ENCODE measurements around the gene CYB561D1. TPM values are rescaled to one million over a fixed set of nuclear protein-coding genes. Genes with fewer than 3 reads are reported as not detected.
A peak's percentile ranks its signal among the peaks of the same experiment; 100 is the strongest.

The CYB561D1 gene
- total RNA-seq, 1 experiment from 2014 or later: 3.5 TPM

DNA sequence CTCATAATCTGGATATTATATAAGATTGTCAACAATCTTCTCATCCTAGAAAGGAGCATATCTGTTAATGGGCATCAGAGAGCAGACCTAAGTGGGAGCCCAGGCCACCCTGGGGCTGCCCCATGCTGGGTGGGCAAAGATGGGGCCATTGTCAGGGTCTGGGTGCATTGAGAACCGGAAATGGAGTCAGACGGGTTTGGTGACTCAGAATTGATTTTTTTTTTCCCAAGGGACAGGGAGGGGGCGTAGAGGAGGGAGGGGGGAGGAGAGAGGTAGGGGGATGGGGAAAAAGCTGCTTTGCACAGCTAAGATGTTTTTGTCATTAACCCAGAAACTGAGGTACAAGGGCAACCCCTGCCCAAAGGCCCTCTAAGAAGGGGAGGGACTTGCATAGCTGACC lies 8.9 kb upstream of the CYB561D1 start:
- no peak overlapping the region for H3K27ac ChIP-seq
- peaks cover 7% of the 10 kb centered on the region for H3K27me3 ChIP-seq (replicated peaks)
- H3K36me3 ChIP-seq: peaks cover 33% of the 10 kb centered on the region
- H3K9me3 ChIP-seq (replicated peaks): no peaks in the 10 kb centered on the region
- DNase-seq (ENCODE audit: low read depth in 1 of 2, low spot score in 2 of 2): no peak
- H3K4me3 ChIP-seq: peak overlapping the region; percentile 90
- H3K4me1 ChIP-seq (replicated peaks): peaks cover 17% of the 10 kb centered on the region

DNA sequence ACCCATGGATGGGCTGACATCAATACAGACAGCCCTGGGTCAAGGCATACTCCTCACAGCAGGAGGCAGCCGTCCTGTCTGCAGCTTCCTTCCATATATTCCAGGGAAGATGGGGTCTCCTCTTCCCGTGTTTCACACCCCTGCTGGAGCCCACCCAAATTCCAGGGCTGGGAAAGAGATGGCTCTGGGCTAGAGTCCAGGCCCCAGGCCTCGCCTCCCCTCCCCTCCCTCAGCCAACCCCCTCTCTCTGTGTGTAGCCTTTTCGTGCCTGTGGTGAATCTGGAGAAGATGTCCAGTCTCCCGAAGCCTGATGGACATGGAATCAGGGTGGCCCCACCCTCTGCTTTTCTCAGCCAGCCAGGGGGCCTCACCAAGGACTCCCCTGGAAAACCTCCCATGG lies 6.6 kb upstream of the CYB561D1 start:
- no peak overlapping the region for H3K4me3 ChIP-seq
- peaks cover 54% of the 10 kb centered on the region for H3K36me3 ChIP-seq
- H3K9me3 ChIP-seq (replicated peaks): no peaks in the 10 kb centered on the region; the same call in 1 of the 2 replicates
- peaks cover 2% of the 10 kb centered on the region for H3K27me3 ChIP-seq (replicated peaks)
- DNase-seq (ENCODE audit: low read depth in 1 of 2, low spot score in 2 of 2): no peak
- no peak overlapping the region for H3K27ac ChIP-seq
- H3K4me1 ChIP-seq (replicated peaks): peaks cover 17% of the 10 kb centered on the region

GRCh38 chr1:109488201-109488600 lies 5.7 kb upstream of the CYB561D1 start:
- Histone ChIP-seq H3K27ac (no peak overlapping the region), H3K36me3 (peaks cover 54% of the 10 kb centered on the region), H3K4me1 (replicated peaks) (peaks cover 14% of the 10 kb centered on the region), H3K4me3 (no peak overlapping the region), H3K27me3 (replicated peaks) (no peaks in the 10 kb centered on the region), H3K9me3 (replicated peaks) (no peaks in the 10 kb centered on the region; the same call in 1 of the 2 replicates)
- no peak for DNase-seq (ENCODE audit: low read depth in 1 of 2, low spot score in 2 of 2)

- peaks cover 16% of the 10 kb centered on the region for H3K4me1 ChIP-seq (replicated peaks)
- DNase-seq (ENCODE audit: low read depth in 1 of 2, low spot score in 2 of 2): no peak
- H3K36me3 ChIP-seq: peaks cover 54% of the 10 kb centered on the region
- no peak overlapping the region for H3K27ac ChIP-seq
- H3K9me3 ChIP-seq (replicated peaks): no peaks in the 10 kb centered on the region; the same call in 1 of the 2 replicates
- no peak overlapping the region for H3K4me3 ChIP-seq
- H3K27me3 ChIP-seq (replicated peaks): no peaks in the 10 kb centered on the region
These were observed 5.2 kb upstream of the CYB561D1 start for GRCh38 chr1:109488696-109489095.

DNA sequence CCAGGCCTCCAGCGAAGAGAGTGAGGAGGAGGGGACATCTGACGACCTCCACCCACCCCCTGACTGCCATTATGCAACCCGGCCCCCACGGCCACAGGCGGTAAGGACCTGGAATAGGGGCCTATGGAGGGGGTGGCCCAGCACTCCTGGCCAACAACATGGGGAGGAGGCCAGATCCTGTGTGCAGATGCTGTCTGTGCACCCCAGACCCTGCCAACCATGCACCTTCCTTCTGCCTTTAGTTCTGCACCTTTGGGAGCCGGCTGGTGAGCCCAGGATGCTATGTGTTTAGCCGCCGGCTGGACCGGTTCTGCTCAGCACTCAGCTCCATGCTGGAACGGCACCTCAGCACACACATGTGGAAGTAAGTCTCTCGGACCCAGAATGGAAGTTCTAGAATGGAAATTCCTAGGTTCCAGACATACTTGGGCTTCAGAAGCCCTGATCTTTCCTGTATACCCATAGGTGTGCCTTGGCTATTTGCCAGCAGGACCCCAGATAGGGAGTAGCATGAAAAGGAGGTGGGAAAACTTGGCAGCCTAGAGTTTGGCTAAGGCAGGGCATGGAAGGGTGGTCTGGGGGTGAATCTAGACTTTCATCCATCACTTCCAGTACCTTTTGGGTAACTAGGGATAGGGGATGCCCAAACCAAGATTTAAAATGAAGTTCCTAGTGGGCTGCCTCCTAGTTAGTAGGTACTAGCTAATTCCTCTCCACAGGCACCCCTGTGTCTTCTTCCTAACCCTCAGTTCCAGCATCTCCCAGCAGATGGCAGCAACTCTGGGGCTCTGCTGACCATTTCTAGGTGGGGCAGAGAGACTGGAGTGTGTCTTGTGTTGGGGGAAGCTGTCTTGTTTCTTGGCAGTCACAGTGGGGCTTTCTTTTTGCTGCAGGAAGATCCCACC lies 3.6 kb upstream of the CYB561D1 start:
- DNase-seq (ENCODE audit: low read depth in 1 of 2, low spot score in 2 of 2): peak; percentile 55 to 71
- Histone ChIP-seq H3K9me3 (replicated peaks) (no peaks in the 10 kb centered on the region; the same call in 1 of the 2 replicates), H3K27me3 (replicated peaks) (no peaks in the 10 kb centered on the region), H3K27ac (no peak overlapping the region), H3K4me3 (no peak overlapping the region), H3K4me1 (replicated peaks) (peaks cover 7% of the 10 kb centered on the region), H3K36me3 (peaks cover 51% of the 10 kb centered on the region)

- Histone ChIP-seq H3K36me3 (peaks cover 53% of the 10 kb centered on the region), H3K27ac (no peak overlapping the region), H3K4me1 (replicated peaks) (peaks cover 5% of the 10 kb centered on the region), H3K27me3 (replicated peaks) (no peaks in the 10 kb centered on the region), H3K4me3 (no peak overlapping the region), H3K9me3 (replicated peaks) (no peaks in the 10 kb centered on the region; the same call in 1 of the 2 replicates)
- DNase-seq (ENCODE audit: low read depth in 1 of 2, low spot score in 2 of 2): no peak
These were observed 3.0 kb upstream of the CYB561D1 start for GRCh38 chr1:109490934-109491302.

- no peak overlapping the region for H3K27ac ChIP-seq
- H3K9me3 ChIP-seq (replicated peaks): no peaks in the 10 kb centered on the region; the same call in 1 of the 2 replicates
- H3K36me3 ChIP-seq: peaks cover 53% of the 10 kb centered on the region
- no peak for DNase-seq (ENCODE audit: low read depth in 1 of 2, low spot score in 2 of 2)
- H3K4me3 ChIP-seq: no peak overlapping the region
- H3K27me3 ChIP-seq (replicated peaks): no peaks in the 10 kb centered on the region
- H3K4me1 ChIP-seq (replicated peaks): peaks cover 5% of the 10 kb centered on the region
These were observed 2.5 kb upstream of the CYB561D1 start for GRCh38 chr1:109491372-109491771.

- Histone ChIP-seq H3K36me3 (peaks cover 48% of the 10 kb centered on the region), H3K4me3 (no peak overlapping the region), H3K9me3 (replicated peaks) (no peaks in the 10 kb centered on the region; the same call in 1 of the 2 replicates), H3K4me1 (replicated peaks) (peaks cover 5% of the 10 kb centered on the region), H3K27ac (no peak overlapping the region), H3K27me3 (replicated peaks) (no peaks in the 10 kb centered on the region)
- DNase-seq (ENCODE audit: low read depth in 1 of 2, low spot score in 2 of 2): no peak
These were observed 1.1 kb upstream of the CYB561D1 start for GRCh38 chr1:109492779-109493178.

- no peaks in the 10 kb centered on the region for H3K27me3 ChIP-seq (replicated peaks)
- H3K4me1 ChIP-seq (replicated peaks): peaks cover 5% of the 10 kb centered on the region
- H3K36me3 ChIP-seq: peaks cover 48% of the 10 kb centered on the region
- H3K27ac ChIP-seq: no peak overlapping the region
- no peaks in the 10 kb centered on the region; the same call in 1 of the 2 replicates for H3K9me3 ChIP-seq (replicated peaks)
- DNase-seq (ENCODE audit: low read depth in 1 of 2, low spot score in 2 of 2): no peak
- H3K4me3 ChIP-seq: no peak overlapping the region
These were observed 667 bp upstream of the CYB561D1 start for GRCh38 chr1:109493227-109493626.

DNA sequence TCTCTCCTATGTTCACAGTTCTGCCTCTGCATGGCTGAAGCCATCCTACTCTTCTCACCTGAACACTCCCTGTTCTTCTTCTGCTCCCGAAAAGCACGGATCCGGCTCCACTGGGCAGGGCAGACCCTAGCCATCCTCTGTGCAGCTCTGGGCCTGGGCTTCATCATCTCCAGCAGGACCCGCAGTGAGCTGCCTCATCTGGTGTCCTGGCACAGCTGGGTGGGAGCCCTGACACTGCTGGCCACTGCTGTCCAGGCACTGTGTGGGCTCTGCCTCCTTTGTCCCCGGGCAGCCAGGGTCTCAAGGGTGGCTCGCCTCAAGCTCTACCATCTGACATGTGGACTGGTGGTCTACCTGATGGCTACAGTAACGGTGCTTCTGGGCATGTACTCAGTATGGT lies 1.8 kb downstream of the CYB561D1 start:
- no peak overlapping the region for H3K4me3 ChIP-seq
- peaks cover 41% of the 10 kb centered on the region for H3K36me3 ChIP-seq
- no peaks in the 10 kb centered on the region for H3K27me3 ChIP-seq (replicated peaks)
- H3K9me3 ChIP-seq (replicated peaks): no peaks in the 10 kb centered on the region
- DNase-seq (ENCODE audit: low read depth in 1 of 2, low spot score in 2 of 2): no peak
- H3K4me1 ChIP-seq (replicated peaks): peaks cover 8% of the 10 kb centered on the region
- H3K27ac ChIP-seq: no peak overlapping the region

DNA sequence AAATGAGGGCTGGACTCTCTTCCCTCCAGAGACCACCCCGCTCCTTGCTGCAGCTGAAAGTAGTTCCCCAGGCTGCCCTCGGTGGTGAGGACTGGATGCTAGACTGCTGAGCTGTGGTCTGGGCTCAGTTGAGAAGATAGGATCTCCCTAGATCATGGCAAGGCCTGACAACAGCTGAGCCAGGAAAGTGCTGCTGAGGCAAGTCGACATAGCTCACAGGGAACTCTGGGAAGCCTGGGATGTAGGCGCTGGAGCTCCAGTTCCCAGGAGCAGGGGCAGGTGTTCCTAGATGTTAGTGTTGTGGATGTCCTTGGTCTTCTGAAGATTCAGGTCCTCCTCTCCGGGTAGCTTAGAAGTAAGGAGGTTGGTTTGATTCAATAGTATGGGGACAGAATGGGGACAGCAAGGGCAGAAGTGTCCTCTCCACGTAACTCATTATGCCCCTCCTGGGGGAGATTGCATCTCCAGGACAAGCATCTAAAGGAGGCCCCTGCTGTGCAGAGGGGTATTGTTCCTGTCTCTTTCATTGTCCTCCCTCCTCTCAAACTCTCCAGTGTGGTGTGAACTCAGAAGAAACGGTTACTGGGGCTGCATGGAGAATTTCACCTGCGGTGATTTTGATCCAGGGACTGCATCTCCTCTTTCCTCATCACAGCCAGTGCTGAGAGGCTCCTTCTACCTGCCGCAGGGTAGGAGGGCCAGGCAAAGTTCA lies 3.7 kb downstream of the CYB561D1 start:
- H3K27ac ChIP-seq: no peak overlapping the region
- peaks cover 8% of the 10 kb centered on the region for H3K4me1 ChIP-seq (replicated peaks)
- H3K27me3 ChIP-seq (replicated peaks): no peaks in the 10 kb centered on the region
- H3K36me3 ChIP-seq: peaks cover 28% of the 10 kb centered on the region
- H3K4me3 ChIP-seq: no peak overlapping the region
- no peaks in the 10 kb centered on the region for H3K9me3 ChIP-seq (replicated peaks)
- DNase-seq (ENCODE audit: low read depth in 1 of 2, low spot score in 2 of 2): no peak

DNA sequence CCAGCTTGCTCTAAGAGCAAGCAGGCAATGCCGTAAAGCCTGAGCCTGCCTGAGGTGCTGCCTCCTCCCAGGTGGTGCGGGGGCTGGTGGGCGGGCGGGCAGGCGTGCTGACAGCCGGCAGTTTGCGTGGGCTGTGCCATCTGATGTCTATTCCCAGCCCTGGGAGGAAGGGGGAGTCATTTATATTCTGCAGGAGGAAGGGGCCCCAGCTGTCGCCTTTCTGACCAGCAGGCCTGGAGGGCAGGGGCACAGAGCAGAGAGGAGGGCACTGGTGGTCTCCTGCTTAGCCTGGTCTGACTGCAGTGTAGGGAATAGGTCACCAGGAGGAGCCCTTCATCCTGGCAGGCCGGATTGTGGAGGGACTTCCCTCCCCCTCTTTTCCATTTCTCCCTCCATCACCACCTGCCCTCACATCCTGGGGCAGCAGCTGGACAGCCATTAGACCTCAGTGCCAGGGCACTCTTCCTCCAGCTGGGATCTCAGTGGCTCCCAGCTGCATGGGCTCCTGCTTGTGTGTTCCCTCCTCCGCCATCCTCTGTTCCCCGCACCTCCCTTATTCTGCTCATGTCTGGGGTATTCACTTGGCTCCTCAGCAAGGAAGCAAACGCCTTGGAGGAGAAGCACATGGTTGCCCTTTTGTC lies 4.4 kb downstream of the CYB561D1 start:
- Histone ChIP-seq H3K4me3 (no peak overlapping the region), H3K36me3 (peaks cover 28% of the 10 kb centered on the region), H3K9me3 (replicated peaks) (no peaks in the 10 kb centered on the region), H3K27me3 (replicated peaks) (no peaks in the 10 kb centered on the region), H3K27ac (no peak overlapping the region), H3K4me1 (replicated peaks) (peaks cover 7% of the 10 kb centered on the region)
- peak in 1 of 2 experiments; percentile 24 for DNase-seq (ENCODE audit: low read depth in 1 of 2, low spot score in 2 of 2)

- no peak overlapping the region for H3K4me3 ChIP-seq
- peaks cover 3% of the 10 kb centered on the region; the same call in 1 of the 2 replicates for H3K4me1 ChIP-seq (replicated peaks)
- H3K27ac ChIP-seq: no peak overlapping the region
- no peaks in the 10 kb centered on the region for H3K27me3 ChIP-seq (replicated peaks)
- no peak for DNase-seq (ENCODE audit: low read depth in 1 of 2, low spot score in 2 of 2)
- H3K9me3 ChIP-seq (replicated peaks): no peaks in the 10 kb centered on the region
- H3K36me3 ChIP-seq: peaks cover 28% of the 10 kb centered on the region
These were observed 5.2 kb downstream of the CYB561D1 start for GRCh38 chr1:109499081-109499480.
